OCI-LY7 (cell line): ENCODE data around the gene PODN.

ENCODE experiments used
- CTCF ChIP-seq: fragments of 200-600 bp; sonication (generic); conservative IDR thresholded peaks from 2 replicates; pipeline ENCODE4 v1.5.1; 2014; ENCODE audit warnings: mild to moderate bottlenecking, antibody characterized with exemption, low read length, moderate library complexity, mixed read lengths
- EZH2phosphoT487 ChIP-seq: fragments of 200-600 bp; sonication (generic); IDR thresholded peaks from 2 replicates; pipeline ENCODE4 v1.6.1; 2018; ENCODE audit warnings: low read depth, borderline replicate concordance, mild to moderate bottlenecking, mixed run types, antibody characterized with exemption, low read length, moderate library complexity, mixed read lengths

- TF ChIP-seq CTCF (no peak), EZH2phosphoT487 (no peak)
Observed at GRCh38 chr1:53123453-53124140, 61.6 kb downstream of the PODN start.
